ENCODE data around the gene SLC34A3.

Gene SLC34A3

GRCh38 chr9:137230705-137231371 lies at the start of gene SLC34A3:
Gene SLC34A3, plus strand, starts transcription at chr9:137230901. Its CDS starts 802 bp downstream, at chr9:137231703.
- no peak for DNase-seq (ENCODE audit: low spot score)

- DNase-seq (ENCODE audit: low spot score): no peak
Observed at GRCh38 chr9:137181680-137182079, 49.0 kb upstream of the SLC34A3 start.

GRCh38 chr9:137182836-137183235 lies 47.9 kb upstream of the SLC34A3 start:
- no peak for DNase-seq (ENCODE audit: low spot score)

- no peak for DNase-seq (ENCODE audit: low spot score)
Observed at GRCh38 chr9:137183980-137184595, 46.6 kb upstream of the SLC34A3 start.

- no peak for DNase-seq (ENCODE audit: low spot score)
Observed at GRCh38 chr9:137184881-137185660, 45.6 kb upstream of the SLC34A3 start.

GRCh38 chr9:137185921-137186320 lies 44.8 kb upstream of the SLC34A3 start:
- no peak for DNase-seq (ENCODE audit: low spot score)

GRCh38 chr9:137186385-137186784 lies 44.3 kb upstream of the SLC34A3 start:
- no peak for DNase-seq (ENCODE audit: low spot score)

GRCh38 chr9:137187386-137187785 lies 43.3 kb upstream of the SLC34A3 start:
- no peak for DNase-seq (ENCODE audit: low spot score)

- DNase-seq (ENCODE audit: low spot score): no peak
Observed at GRCh38 chr9:137188086-137188489, 42.6 kb upstream of the SLC34A3 start.

GRCh38 chr9:137188490-137189296 lies 42.0 kb upstream of the SLC34A3 start, which contains the start of the genes ANAPC2 and SSNA1:
Gene ANAPC2, minus strand, starts transcription at chr9:137188560. Its CDS starts 28 bp downstream, at chr9:137188532.
Gene SSNA1, plus strand, starts transcription at chr9:137188676. Its CDS starts 51 bp downstream, at chr9:137188727.
- peak; percentile 95 for DNase-seq (ENCODE audit: low spot score)

- no peak for DNase-seq (ENCODE audit: low spot score)
Observed at GRCh38 chr9:137189297-137190295, 41.1 kb upstream of the SLC34A3 start.

GRCh38 chr9:137190315-137190856 lies 40.3 kb upstream of the SLC34A3 start:
- DNase-seq (ENCODE audit: low spot score): peak; percentile 23

GRCh38 chr9:137191245-137191644 lies 39.5 kb upstream of the SLC34A3 start:
- no peak for DNase-seq (ENCODE audit: low spot score)

GRCh38 chr9:137191691-137192447 lies 38.8 kb upstream of the SLC34A3 start:
- DNase-seq (ENCODE audit: low spot score): no peak

GRCh38 chr9:137192448-137192780 lies 38.3 kb upstream of the SLC34A3 start:
- no peak for DNase-seq (ENCODE audit: low spot score)

GRCh38 chr9:137192859-137193258 lies 37.8 kb upstream of the SLC34A3 start:
- no peak for DNase-seq (ENCODE audit: low spot score)

GRCh38 chr9:137193771-137194170 lies 36.9 kb upstream of the SLC34A3 start:
- no peak for DNase-seq (ENCODE audit: low spot score)

- DNase-seq (ENCODE audit: low spot score): no peak
Observed at GRCh38 chr9:137194388-137194787, 36.3 kb upstream of the SLC34A3 start.

- no peak for DNase-seq (ENCODE audit: low spot score)
Observed at GRCh38 chr9:137194909-137195308, 35.8 kb upstream of the SLC34A3 start.
